Adrenal gland (tissue), 12 donors: ENCODE data around the gene WDR74. TPM values are rescaled to one million over a fixed set of nuclear protein-coding genes. Genes with fewer than 3 reads are reported as not detected.

ENCODE experiments used
- DNase-seq, 7 donors: peaks; one replicate each; pipeline ENCODE4 v3.0.0-alpha.2; 2019 to 2020
- H3K27ac ChIP-seq, 5 donors: fragments of 200-600 bp; sonication (generic) in 4 of 5; 1 replicate in 3 of 5; 2 replicates in 2 of 5; pipeline versions ENCODE4 v1.5.1 to v1.8.0; 2016 to 2020; ENCODE audit warnings: mild to moderate bottlenecking in 1 of 5
- H3K27me3 ChIP-seq: fragments of 200-600 bp; 2 replicates; pipeline ENCODE4 v1.8.0; 2021
- H3K36me3 ChIP-seq, 2 donors: fragments of 200-600 bp; replicated peaks in 1 of 2; 1 replicate in 1 of 2; 2 replicates in 1 of 2; pipeline versions ENCODE4 v1.5.1 to v1.8.0; 2018 to 2022
- H3K4me1 ChIP-seq, 2 donors: fragments of 200-600 bp; replicated peaks in 1 of 2; 1 replicate in 1 of 2; 2 replicates in 1 of 2; pipeline versions ENCODE4 v1.5.1 to v1.8.0; 2018 to 2021
- H3K4me3 ChIP-seq, 4 donors: fragments of 200-600 bp; sonication (generic) in 3 of 4; one replicate each; pipeline ENCODE4 v1.5.1; 2016 to 2018
- H3K9me3 ChIP-seq, 3 donors: fragments of 200-600 bp; sonication (generic) in 1 of 3; replicated peaks in 1 of 3; 1 replicate in 2 of 3; 2 replicates in 1 of 3; pipeline versions ENCODE4 v1.5.1 to v1.8.0; 2016 to 2021
- CTCF ChIP-seq, 6 experiments: fragments of 450-650 bp in 4 of 6; fragments of 200-600 bp in 2 of 6; sonication (generic) in 1 of 6; IDR thresholded peaks; 1 replicate in 5 of 6; 2 replicates in 1 of 6; pipeline versions ENCODE4 v1.5.1 to v1.8.0; 2016 to 2021; ENCODE audit warnings: antibody characterized with exemption in 6 of 6, mild to moderate bottlenecking in 2 of 6, moderate library complexity in 1 of 6
- POLR2A ChIP-seq, 2 donors: fragments of 450-650 bp; IDR thresholded peaks; one replicate each; pipeline ENCODE4 v1.6.1; 2017; ENCODE audit warnings: antibody characterized with exemption in 2 of 2, mild to moderate bottlenecking in 2 of 2, moderate library complexity in 1 of 2
- WGBS, 4 donors: extraction: QIAGEN DNeasy Blood & Tissue Kit in 2 of 4; methylation state at CpG; one replicate each; pipeline versions ENCODE4 v1.1.5 to v1.1.7; 2013 to 2017; 5-methylcytosine and 5-hydroxymethylcytosine counted together
- intact Hi-C, 2 donors: fragments of 100-400 bp; cut with DNase I; formaldehyde crosslinking; loops; one replicate each; pipeline versions ENCODE4 v1.14.1 to v1.15.0; 2022 to 2023
- polyA plus RNA-seq, 3 donors: library from polyadenylated mRNA; stranded (reverse); fragments of 200-250 nt in 2 of 3; fragments of 350-450 nt in 1 of 3; fragmentation: Illumina TruSeq in 1 of 3; extraction: RNeasy Lipid Tissue Mini Kit (QIAGEN cat#74804) in 1 of 3; gene quantifications; one replicate each; pipeline ENCODE4 v1.2.3, GENCODE V29; 2013 to 2014
- total RNA-seq, 9 donors: library from RNA; depleted of rRNA in 4 of 9; stranded (reverse); fragments of >200 nt in 4 of 9; fragments of 120-200 nt in 1 of 9; fragmentation: NEBNext Ultra II Directional in 1 of 9; extraction: Animal tissue kit (Norgen Biotek cat#: 25700) in 1 of 9; gene quantifications; one replicate each; pipeline versions ENCODE4 v1.1.0 to v1.2.4, GENCODE V29; 2013 to 2023
- donor health status: healthy with polysubstance abuse.
- donor health status: Bipolar disorder and iron deficiency.
- donor health status: DM: yes; HTN: yes; CAD: no.
- donor health status: DM: no; HTN: no; CAD: no.
- donor health status: DM: no; HTN: no; CAD: no.
- donor health status: DM: yes; HTN: yes; CAD: no.

WDR74 gene
- total and polyA plus RNA-seq, 12 donors, result 21.7 to 119 (median 39.4) TPM

- Histone ChIP-seq H3K9me3 (no peaks in the 10 kb centered on the region), H3K27ac (peak overlapping the region in 4 of 5 donors; percentile 20 to 93 (median 85)), H3K4me1 (peaks cover 15 to 28% of the 10 kb centered on the region in 2 donors), H3K27me3 (no peaks in the 10 kb centered on the region), H3K36me3 (peaks cover 0 to 19% of the 10 kb centered on the region in 2 donors), H3K4me3 (no peak overlapping the region)
- intact Hi-C loops, result no loop called here
- WGBS, 4 donors, result 45 to 69% (median 65%) methylated on average over 2 to 5 of the region's 5 CpGs
- DNase-seq, result peak; percentile 22 to 69 (median 51)
- no peak for TF ChIP-seq CTCF (IDR thresholded peaks at IDR 0.05)
- TF ChIP-seq POLR2A (IDR thresholded peaks at IDR 0.05), result no peak
Observed at GRCh38 chr11:62806611-62807121, 32.7 kb downstream of the WDR74 start.

GRCh38 chr11:62805961-62806441, 33.4 kb downstream of the WDR74 start:
- peak overlapping the region in 2 of 4 donors; percentile 68 to 69 for H3K4me3 ChIP-seq
- peaks cover 0 to 25% of the 10 kb centered on the region in 2 donors for H3K36me3 ChIP-seq
- peak in 2 of 7 donors; percentile 23 to 38 for DNase-seq
- H3K27ac ChIP-seq, result peak overlapping the region in 4 of 5 donors; percentile 60 to 93 (median 85)
- H3K4me1 ChIP-seq, result peaks cover 15 to 28% of the 10 kb centered on the region in 2 donors
- WGBS, 4 donors, result 28 to 31% (median 29%) methylated on average over 7 to 12 of the region's 12 CpGs
- no peaks in the 10 kb centered on the region for H3K9me3 ChIP-seq
- TF ChIP-seq CTCF (IDR thresholded peaks at IDR 0.05), result no peak
- TF ChIP-seq POLR2A (IDR thresholded peaks at IDR 0.05), result no peak
- no peaks in the 10 kb centered on the region for H3K27me3 ChIP-seq
- intact Hi-C loops, result no loop called here

- Histone ChIP-seq H3K4me1 (peaks cover 15 to 28% of the 10 kb centered on the region in 2 donors), H3K4me3 (peak within 1 kb of the TSS; percentile 25 to 69 (median 54)), H3K27me3 (no peaks in the 10 kb centered on the region), H3K9me3 (no peaks in the 10 kb centered on the region), H3K36me3 (peaks cover 0 to 32% of the 10 kb centered on the region in 2 donors), H3K27ac (peak within 1 kb of the TSS; percentile 65 to 93 (median 89))
- peak; percentile 92 to 97 (median 96) for DNase-seq
- 0 to 1% (median 0%) methylated on average over 3 to 77 of the region's 77 CpGs for WGBS, 4 donors
- TF ChIP-seq CTCF (IDR thresholded peaks at IDR 0.05) (peak in 4 of 6 experiments; percentile 24 to 41 (median 38)), POLR2A (IDR thresholded peaks at IDR 0.05) (peak; percentile 100)
- intact Hi-C loops, result no loop called here
Observed at GRCh38 chr11:62805076-62805892, 34.1 kb downstream of the WDR74 start, which contains the start of gene NXF1. Gene NXF1 (minus strand): TSS chr11:62805440. CDS start chr11:62805356, 84 bp downstream.
